LHCN-M2 (cell line): Measurements from ENCODE around the gene ST3GAL2. TPM values are rescaled to one million over a fixed set of nuclear protein-coding genes. Genes with fewer than 3 reads are reported as not detected.

Experiments used
- DNase-seq: peaks from one replicate; pipeline ENCODE4 v3.0.0-alpha.2; 2012; ENCODE audit warnings: low read depth
- polyA plus RNA-seq: library from polyadenylated mRNA; unstranded; fragments of >200 nt; gene quantifications from one replicate; pipeline ENCODE4 v1.2.1, GENCODE V29; 2012; ENCODE audit warnings: missing spikeins
- total RNA-seq: library from RNA; depleted of rRNA; stranded (reverse); fragments of >200 nt; gene quantifications from 2 replicates; pipeline ENCODE4 v1.2.3, GENCODE V29; 2014; rRNA removed

The ST3GAL2 gene, protein sequence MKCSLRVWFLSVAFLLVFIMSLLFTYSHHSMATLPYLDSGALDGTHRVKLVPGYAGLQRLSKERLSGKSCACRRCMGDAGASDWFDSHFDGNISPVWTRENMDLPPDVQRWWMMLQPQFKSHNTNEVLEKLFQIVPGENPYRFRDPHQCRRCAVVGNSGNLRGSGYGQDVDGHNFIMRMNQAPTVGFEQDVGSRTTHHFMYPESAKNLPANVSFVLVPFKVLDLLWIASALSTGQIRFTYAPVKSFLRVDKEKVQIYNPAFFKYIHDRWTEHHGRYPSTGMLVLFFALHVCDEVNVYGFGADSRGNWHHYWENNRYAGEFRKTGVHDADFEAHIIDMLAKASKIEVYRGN
- total RNA-seq, result 23.0 and 28.3 TPM in 2 replicates
- 19.0 TPM for polyA plus RNA-seq

DNA sequence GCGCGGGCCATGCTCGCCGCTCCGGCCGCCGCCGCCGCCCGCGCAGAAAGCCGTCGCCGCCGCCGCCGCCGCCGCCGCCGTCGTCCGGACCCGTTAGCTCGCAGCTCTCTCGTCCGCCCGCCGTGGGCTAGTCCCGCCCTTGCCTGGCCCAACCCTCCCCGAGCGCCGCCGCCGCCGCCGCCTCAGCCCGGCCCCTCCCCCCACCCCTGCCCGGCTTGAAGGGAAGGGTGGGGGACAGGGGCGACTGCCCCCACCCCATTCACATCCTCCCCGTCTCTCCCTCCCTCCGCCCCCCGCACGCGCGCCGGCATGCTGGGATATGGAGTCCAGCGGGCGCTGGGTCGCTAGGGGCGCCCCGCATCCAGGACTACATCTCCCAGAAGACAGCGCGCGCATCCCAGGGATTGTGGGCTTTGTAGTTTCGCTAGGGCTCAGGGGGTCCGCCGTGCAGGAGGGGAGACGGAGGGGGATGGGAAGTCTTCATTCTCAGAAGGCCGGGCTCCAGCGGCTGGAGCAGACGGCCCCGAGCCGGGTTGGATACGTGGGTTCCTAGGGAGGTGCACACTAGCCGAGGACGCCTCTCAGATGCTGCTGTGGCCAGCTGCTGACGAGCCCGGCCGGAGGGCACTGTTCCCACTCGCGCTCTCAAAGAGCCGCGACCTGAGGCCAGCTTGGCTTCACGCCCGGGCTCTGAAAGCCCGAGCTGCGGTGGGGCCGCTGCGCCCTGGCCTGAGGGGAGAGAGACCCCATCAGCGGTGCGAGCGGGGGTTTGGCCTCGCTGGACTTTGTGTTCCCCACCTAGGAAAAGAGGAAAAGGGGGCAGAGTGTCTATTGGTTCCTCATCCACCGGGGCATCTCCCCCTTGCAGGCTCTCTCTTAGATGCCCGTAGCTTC lies at the start of gene ST3GAL2:
ST3GAL2 (minus strand) TSS at position 132 of the 894 bp plus-strand sequence. CDS start 40,570 bp downstream, outside the sequence.
- peak; percentile 93 for DNase-seq

- no peak for DNase-seq
These were observed 46.0 kb upstream of the ST3GAL2 start for GRCh38 chr16:70484867-70485266.

DNA sequence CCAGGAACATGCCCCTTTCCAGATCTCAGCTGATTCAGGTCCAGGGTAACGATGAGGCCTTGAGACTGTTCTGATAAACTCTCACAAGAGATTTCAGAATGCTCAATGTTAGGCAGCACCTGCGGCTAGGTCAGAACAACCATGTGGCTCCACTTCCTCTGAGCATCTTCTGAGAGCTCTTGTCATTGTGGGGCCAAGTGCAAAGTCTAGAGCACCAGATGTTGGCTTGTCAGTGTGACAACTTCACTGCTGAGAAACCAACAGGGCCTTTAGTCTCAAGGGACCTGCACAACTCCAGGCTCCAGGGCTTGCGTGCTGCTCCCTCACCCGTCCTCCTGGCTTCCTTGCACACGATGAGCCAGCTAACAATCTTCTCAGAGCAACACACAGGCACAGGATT lies 44.5 kb upstream of the ST3GAL2 start:
- no peak for DNase-seq

GRCh38 chr16:70482624-70483023 lies 43.7 kb upstream of the ST3GAL2 start:
- DNase-seq, result peak; percentile 12

- peak; percentile 40 for DNase-seq
These were observed 43.1 kb upstream of the ST3GAL2 start for GRCh38 chr16:70481929-70482536.

DNA sequence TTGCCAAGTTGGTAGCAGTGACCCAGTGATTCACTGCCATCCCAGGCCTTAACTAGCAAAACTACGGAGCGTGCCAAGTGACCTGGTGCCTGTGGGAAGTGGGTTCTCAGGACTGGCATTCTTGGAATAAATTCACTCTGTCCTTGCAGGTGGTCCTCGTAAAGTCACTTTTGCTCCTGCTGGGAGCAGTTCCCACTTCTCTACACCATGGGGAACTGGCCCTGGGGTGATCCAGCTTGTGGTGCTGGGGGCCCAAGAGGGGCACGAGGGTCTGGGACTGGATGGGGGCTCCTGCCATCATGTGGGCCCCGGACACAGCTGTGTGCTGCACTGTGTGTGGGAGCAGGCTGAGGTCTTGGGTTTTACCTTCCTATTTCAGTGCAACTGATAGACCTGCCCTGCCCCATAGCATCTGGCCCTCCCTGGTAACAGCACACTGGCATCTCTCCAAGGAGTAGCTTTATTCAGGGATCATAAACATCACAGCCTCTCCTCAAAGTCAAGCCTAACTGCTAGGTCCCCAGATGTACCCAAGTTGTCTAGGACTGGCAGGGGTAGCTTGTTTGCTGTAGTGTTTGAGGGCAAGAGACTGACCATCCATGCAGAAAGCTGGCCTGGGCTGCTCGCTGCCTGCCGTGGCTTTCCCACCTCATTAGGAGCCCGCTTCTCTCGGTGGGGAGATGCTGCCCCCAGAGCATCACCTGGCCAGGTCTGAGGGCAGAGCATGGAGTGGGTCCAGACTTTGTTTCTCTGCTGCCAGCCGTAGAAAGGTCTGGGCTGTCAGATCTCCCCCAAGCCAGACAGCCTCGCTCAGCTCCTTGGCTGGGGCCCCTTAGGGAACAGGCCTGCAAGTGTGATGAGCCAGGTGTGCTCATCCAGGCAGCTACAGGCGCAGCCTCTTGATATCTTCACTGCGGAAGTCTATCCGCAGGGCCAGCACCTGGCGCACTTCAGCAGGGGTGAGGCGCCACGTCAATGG lies 41.5 kb upstream of the ST3GAL2 start:
- no peak for DNase-seq

- DNase-seq, result no peak
These were observed 40.0 kb upstream of the ST3GAL2 start for GRCh38 chr16:70478912-70479341.

GRCh38 chr16:70478169-70478568 lies 39.3 kb upstream of the ST3GAL2 start:
- DNase-seq, result no peak

DNA sequence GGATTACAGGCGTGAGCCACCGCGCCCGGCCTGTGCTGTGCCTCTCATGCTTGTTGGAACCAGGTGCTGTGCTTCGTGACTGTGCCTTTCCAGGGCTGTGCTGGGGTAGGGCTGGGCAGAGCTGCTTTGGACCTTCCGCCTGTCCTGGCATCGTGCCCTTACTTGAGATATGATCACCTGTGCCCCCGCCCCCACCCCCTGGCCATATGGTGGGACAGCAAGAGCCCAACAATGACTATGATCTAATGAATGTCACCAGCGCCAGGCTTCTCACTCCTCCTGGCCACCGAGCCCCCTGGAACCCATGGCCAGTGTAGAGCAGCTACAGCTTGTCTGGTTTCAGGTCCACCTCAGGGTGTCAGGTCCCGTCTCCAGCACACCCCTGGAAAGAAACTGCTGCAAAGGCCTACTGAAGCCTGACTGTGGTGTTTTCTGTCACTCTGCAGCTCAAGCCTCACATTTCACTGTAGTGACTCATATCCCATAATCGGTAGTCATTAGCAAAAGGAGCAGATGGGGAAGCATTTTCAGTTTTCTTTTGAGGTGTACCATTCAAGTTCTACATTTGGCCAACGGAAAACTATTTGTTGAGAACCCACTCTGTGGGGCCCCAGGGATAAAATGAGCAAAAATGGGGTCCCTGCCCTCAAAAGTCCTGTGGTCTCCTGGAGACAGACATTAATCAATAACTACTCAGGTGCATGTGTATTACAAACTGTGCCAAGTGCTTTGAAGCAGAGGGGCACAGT lies 37.5 kb upstream of the ST3GAL2 start:
- DNase-seq, result peak; percentile 82

GRCh38 chr16:70475054-70475871 lies 36.4 kb upstream of the ST3GAL2 start:
- no peak for DNase-seq

DNA sequence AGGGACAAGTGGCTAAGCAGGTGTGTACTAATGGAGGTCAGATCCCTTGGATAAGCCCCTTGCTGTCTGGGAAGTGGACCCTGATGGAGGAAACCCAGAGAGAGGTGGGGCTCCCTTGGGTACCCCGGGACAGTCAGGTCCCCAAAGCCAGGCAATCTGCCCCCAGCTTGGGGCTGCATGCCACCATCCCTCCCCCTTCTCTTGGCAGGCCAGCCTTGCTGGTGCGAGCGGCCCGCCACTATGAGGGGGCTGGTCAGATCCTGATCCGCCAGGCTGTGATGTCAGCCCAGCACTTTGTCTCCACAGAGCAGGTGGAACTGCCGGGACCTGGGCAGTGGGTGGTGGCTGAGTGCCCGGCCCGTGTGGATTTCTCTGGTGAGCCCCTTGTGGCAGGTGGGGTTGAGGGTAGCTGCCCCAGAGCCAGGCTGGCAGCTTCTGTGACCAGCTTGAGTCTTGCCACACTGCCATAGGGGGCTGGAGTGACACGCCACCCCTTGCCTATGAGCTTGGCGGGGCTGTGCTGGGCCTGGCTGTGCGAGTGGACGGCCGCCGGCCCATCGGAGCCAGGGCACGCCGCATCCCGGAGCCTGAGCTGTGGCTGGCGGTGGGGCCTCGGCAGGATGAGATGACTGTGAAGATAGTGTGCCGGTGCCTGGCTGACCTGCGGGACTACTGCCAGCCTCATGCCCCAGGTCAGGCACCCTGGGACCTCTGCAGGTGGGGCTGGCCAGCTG lies 35.6 kb upstream of the ST3GAL2 start:
- no peak for DNase-seq

DNA sequence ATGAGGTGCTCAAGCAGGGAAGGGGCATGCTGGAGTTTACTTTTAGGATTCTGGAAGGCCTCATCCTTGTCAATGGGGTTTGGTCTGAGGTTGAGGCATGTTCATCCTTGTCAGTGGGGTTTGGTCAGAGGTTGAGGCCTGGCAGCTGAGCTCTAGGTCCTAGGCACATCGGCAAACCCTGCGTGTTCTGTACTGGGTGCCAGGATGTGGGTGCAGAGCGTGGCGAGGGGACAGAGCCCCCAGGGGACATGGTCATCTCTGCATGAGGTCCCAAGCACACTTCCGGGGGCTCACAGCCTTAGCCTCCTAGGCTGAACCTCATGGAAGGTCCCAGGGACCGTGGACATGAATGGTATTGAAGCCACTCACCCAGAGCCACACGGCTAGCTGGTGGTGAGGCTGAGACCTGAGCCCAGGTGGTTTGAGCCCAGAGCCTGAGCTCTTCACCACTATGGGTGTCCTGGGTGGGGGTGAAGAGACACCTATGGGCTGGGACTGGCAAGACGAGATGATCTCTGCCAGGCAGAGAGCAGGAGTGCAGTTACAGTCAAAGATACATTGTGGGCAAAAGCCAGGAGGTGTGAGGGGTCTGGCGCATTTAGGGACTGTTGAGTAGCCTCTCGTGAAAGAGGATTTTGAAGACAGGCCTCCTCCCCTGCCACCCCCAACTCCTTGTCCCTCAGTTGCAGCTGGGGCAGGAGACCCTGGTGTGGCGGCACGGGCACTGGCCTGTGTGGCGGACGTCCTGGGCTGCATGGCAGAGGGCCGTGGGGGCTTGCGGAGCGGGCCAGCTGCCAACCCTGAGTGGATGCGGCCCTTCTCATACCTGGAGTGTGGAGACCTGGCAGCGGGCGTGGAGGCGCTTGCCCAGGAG lies 34.8 kb upstream of the ST3GAL2 start:
- no peak for DNase-seq

- DNase-seq, result no peak
These were observed 34.0 kb upstream of the ST3GAL2 start for GRCh38 chr16:70472786-70473433.

GRCh38 chr16:70470927-70471341 lies 32.0 kb upstream of the ST3GAL2 start:
- DNase-seq, result no peak

DNA sequence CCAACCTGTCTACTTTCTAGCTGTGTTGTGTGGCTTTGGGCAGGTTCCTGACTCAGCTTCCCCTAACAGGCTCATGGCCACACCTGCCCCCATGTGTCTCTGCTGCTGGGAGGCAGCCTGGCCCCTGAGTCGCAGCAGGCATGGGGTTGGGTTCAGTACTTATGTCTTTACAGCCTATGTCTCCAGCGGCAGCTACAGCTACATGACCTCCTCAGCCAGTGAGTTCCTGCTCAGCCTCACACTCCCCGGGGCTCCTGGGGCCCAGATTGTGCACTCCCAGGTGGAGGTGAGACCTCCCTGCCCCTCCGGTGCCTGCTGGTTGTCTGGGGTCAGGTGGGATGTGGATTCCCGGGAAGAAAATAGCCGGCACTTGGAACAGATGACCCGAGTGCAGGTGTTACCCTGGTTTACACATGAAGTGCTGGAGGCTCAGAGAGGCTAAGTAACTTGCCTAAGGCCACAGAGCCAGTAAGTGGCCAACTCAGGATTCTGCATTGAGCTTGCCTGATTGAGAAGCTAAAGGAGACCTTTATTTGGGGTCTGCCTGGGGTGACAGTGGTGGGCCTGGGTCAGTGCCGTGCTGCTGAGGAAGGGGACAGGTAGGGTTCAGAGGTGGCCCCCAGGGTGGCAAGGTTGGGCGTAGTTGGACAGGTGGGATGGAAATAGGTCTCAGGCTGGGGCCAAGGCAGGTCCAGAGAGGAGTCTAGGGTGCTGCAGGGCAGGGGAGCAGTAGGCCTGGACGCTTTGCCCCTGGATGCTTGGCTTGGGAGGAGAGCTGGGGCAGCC lies 31.4 kb upstream of the ST3GAL2 start:
- DNase-seq, result no peak
